ENCODE data around the gene LDB2. TPM values are rescaled to one million over a fixed set of nuclear protein-coding genes. Genes with fewer than 3 reads are reported as not detected.

Gene LDB2
- total and polyA plus RNA-seq, 3 donors from 2014 or later, result 14.6 to 17.8 (median 15.7) TPM

GRCh38 chr4:16508968-16509367 is 389.5 kb downstream of the LDB2 start:
- H3K4me1 ChIP-seq, result no peaks in the 10 kb centered on the region
- TF ChIP-seq CTCF (IDR thresholded peaks at IDR 0.05), result peak in 2 of 3 experiments; percentile 36 to 38
- no peak for TF ChIP-seq POLR2A (IDR thresholded peaks at IDR 0.05)
- H3K9me3 ChIP-seq, result no peaks in the 10 kb centered on the region
- DNase-seq, result no peak
- intact Hi-C loops (cut with DNase I; ENCODE audit: low total_unique reads), result no loop called here
- peaks cover 3% of the 10 kb centered on the region for H3K36me3 ChIP-seq (ENCODE audit: low read depth, missing control alignments)
- WGBS, 2 donors, result 77 to 86% methylated on average over 1 of the region's 1 CpG
- no peaks in the 10 kb centered on the region for H3K27me3 ChIP-seq
- H3K4me3 ChIP-seq, result no peak overlapping the region
- no peak overlapping the region for H3K27ac ChIP-seq

- Histone ChIP-seq H3K4me3 (no peak overlapping the region), H3K27me3 (no peaks in the 10 kb centered on the region), H3K9me3 (no peaks in the 10 kb centered on the region), H3K4me1 (no peaks in the 10 kb centered on the region), H3K27ac (no peak overlapping the region), H3K36me3 (ENCODE audit: low read depth, missing control alignments) (peaks cover 3% of the 10 kb centered on the region)
- TF ChIP-seq POLR2A (IDR thresholded peaks at IDR 0.05) (no peak), CTCF (IDR thresholded peaks at IDR 0.05) (no peak)
- intact Hi-C loops (cut with DNase I; ENCODE audit: low total_unique reads), result no loop called here
- no peak for DNase-seq
- 84 to 91% methylated on average over 7 of the region's 7 CpGs for WGBS, 2 donors
These were observed 392.7 kb downstream of the LDB2 start for GRCh38 chr4:16505726-16506125.

- Histone ChIP-seq H3K4me3 (no peak overlapping the region), H3K36me3 (ENCODE audit: low read depth, missing control alignments) (peaks cover 3% of the 10 kb centered on the region), H3K9me3 (no peaks in the 10 kb centered on the region), H3K27me3 (no peaks in the 10 kb centered on the region), H3K27ac (no peak overlapping the region), H3K4me1 (no peaks in the 10 kb centered on the region)
- intact Hi-C loops (cut with DNase I; ENCODE audit: low total_unique reads), result no loop called here
- no peak for DNase-seq
- no peak for TF ChIP-seq POLR2A (IDR thresholded peaks at IDR 0.05)
- TF ChIP-seq CTCF (IDR thresholded peaks at IDR 0.05), result no peak
- WGBS, 2 donors, result 79 to 91% methylated on average over 2 of the region's 2 CpGs
These were observed 393.2 kb downstream of the LDB2 start for GRCh38 chr4:16505267-16505666.

GRCh38 chr4:16503421-16504100 is 394.9 kb downstream of the LDB2 start:
- Histone ChIP-seq H3K36me3 (ENCODE audit: low read depth, missing control alignments) (peaks cover 3% of the 10 kb centered on the region), H3K4me3 (no peak overlapping the region), H3K9me3 (no peaks in the 10 kb centered on the region), H3K4me1 (no peaks in the 10 kb centered on the region), H3K27ac (no peak overlapping the region), H3K27me3 (no peaks in the 10 kb centered on the region)
- intact Hi-C loops (cut with DNase I; ENCODE audit: low total_unique reads), result no loop called here
- DNase-seq, result no peak
- WGBS, 2 donors, result 76 to 89% methylated on average over 4 of the region's 4 CpGs
- TF ChIP-seq CTCF (IDR thresholded peaks at IDR 0.05) (no peak), POLR2A (IDR thresholded peaks at IDR 0.05) (no peak)

GRCh38 chr4:16498978-16499377 is 399.5 kb downstream of the LDB2 start:
- Histone ChIP-seq H3K36me3 (ENCODE audit: low read depth, missing control alignments) (no peaks in the 10 kb centered on the region), H3K4me1 (no peaks in the 10 kb centered on the region), H3K27ac (no peak overlapping the region), H3K9me3 (no peaks in the 10 kb centered on the region), H3K27me3 (no peaks in the 10 kb centered on the region), H3K4me3 (no peak overlapping the region)
- no peak for DNase-seq
- TF ChIP-seq CTCF (IDR thresholded peaks at IDR 0.05) (no peak), POLR2A (IDR thresholded peaks at IDR 0.05) (no peak)
- intact Hi-C loops (cut with DNase I; ENCODE audit: low total_unique reads), result no loop called here
